ENCODE data around the gene DLST.

DLST gene

DNA sequence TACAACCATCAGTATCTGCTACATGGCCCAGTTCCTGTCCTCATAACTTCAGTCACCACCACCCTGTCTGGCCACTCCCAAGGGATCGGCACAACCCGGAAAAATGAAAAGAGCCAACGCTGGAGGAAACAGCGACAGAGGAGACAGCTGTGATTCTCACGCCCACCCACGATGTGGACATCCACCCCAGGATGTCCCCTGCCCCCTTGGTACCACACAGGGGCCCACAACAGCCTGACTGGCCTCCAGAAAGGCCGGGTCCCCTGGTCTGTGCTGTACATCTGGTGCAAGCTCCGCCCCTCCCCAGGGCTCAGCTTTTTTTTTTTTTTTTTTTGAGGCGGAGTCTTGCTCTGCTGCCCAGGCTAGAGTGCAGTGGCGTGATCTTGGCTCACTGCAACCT is 28.8 kb downstream of the DLST start:
- TF ChIP-seq PPARA (CRISPR knock-in tag; IDR thresholded peaks at IDR 0.05; ENCODE audit: borderline replicate concordance) = no peak
- TF ChIP-seq ZNF70 (CRISPR knock-in tag; IDR thresholded peaks at IDR 0.05) = no peak
- TF ChIP-seq TCF4 (CRISPR knock-in tag; IDR thresholded peaks at IDR 0.05; ENCODE audit: borderline replicate concordance) = no peak
- TF ChIP-seq ZFP30 (CRISPR knock-in tag; IDR thresholded peaks at IDR 0.05) = no peak
- TF ChIP-seq, protein P1, sequence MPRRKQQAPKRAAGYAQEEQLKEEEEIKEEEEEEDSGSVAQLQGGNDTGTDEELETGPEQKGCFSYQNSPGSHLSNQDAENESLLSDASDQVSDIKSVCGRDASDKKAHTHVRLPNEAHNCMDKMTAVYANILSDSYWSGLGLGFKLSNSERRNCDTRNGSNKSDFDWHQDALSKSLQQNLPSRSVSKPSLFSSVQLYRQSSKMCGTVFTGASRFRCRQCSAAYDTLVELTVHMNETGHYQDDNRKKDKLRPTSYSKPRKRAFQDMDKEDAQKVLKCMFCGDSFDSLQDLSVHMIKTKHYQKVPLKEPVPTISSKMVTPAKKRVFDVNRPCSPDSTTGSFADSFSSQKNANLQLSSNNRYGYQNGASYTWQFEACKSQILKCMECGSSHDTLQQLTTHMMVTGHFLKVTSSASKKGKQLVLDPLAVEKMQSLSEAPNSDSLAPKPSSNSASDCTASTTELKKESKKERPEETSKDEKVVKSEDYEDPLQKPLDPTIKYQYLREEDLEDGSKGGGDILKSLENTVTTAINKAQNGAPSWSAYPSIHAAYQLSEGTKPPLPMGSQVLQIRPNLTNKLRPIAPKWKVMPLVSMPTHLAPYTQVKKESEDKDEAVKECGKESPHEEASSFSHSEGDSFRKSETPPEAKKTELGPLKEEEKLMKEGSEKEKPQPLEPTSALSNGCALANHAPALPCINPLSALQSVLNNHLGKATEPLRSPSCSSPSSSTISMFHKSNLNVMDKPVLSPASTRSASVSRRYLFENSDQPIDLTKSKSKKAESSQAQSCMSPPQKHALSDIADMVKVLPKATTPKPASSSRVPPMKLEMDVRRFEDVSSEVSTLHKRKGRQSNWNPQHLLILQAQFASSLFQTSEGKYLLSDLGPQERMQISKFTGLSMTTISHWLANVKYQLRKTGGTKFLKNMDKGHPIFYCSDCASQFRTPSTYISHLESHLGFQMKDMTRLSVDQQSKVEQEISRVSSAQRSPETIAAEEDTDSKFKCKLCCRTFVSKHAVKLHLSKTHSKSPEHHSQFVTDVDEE (CRISPR knock-in tag; IDR thresholded peaks at IDR 0.05) = no peak
- TF ChIP-seq SNAI2 (CRISPR knock-in tag; IDR thresholded peaks at IDR 0.05) = no peak
- TF ChIP-seq GLIS3 (CRISPR knock-in tag; IDR thresholded peaks at IDR 0.05) = no peak
- no peak for TF ChIP-seq ISL1 (CRISPR knock-in tag; IDR thresholded peaks at IDR 0.05)
- TF ChIP-seq, protein P2, sequence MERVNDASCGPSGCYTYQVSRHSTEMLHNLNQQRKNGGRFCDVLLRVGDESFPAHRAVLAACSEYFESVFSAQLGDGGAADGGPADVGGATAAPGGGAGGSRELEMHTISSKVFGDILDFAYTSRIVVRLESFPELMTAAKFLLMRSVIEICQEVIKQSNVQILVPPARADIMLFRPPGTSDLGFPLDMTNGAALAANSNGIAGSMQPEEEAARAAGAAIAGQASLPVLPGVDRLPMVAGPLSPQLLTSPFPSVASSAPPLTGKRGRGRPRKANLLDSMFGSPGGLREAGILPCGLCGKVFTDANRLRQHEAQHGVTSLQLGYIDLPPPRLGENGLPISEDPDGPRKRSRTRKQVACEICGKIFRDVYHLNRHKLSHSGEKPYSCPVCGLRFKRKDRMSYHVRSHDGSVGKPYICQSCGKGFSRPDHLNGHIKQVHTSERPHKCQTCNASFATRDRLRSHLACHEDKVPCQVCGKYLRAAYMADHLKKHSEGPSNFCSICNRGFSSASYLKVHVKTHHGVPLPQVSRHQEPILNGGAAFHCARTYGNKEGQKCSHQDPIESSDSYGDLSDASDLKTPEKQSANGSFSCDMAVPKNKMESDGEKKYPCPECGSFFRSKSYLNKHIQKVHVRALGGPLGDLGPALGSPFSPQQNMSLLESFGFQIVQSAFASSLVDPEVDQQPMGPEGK (CRISPR knock-in tag; IDR thresholded peaks at IDR 0.05; ENCODE audit: borderline replicate concordance) = no peak
- no peak for TF ChIP-seq CSDC2 (CRISPR knock-in tag; IDR thresholded peaks at IDR 0.05)
- no peak for ATAC-seq

DNA sequence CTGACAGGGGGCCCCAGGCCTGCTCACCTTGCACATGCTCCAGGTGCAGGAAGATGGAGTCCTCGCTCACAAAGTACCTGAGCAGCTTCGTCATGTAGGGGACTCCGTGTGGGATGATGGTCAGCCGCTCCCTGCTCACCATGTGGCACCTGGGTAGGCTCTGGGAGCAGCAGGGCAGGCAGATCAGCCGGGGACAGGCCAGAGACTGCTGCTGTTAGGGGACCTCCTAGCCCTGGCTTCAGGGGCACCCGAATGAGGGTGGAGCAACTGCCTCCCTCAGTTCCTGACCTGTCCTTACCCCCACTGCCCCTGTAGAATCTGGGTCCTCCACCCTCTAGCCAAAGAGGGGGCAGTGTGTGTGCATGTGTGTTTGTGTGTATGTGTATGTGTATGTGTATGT is 29.5 kb downstream of the DLST start:
- TF ChIP-seq ARNTL (CRISPR knock-in tag; IDR thresholded peaks at IDR 0.05; ENCODE audit: borderline replicate concordance, low read depth) (no peak), RARB (CRISPR knock-in tag; IDR thresholded peaks at IDR 0.05) (no peak), GLIS3 (CRISPR knock-in tag; IDR thresholded peaks at IDR 0.05) (no peak), ZNF565 (CRISPR knock-in tag; conservative IDR thresholded peaks at IDR 0.05; ENCODE audit: low read depth) (no peak), TOX (CRISPR knock-in tag; IDR thresholded peaks at IDR 0.05; ENCODE audit: borderline replicate concordance) (no peak), ZNF70 (CRISPR knock-in tag; IDR thresholded peaks at IDR 0.05) (no peak), ESRRG (CRISPR knock-in tag; IDR thresholded peaks at IDR 0.05) (no peak), OSR1 (CRISPR knock-in tag; IDR thresholded peaks at IDR 0.05) (no peak), CSDC2 (CRISPR knock-in tag; IDR thresholded peaks at IDR 0.05) (no peak), BACH2 (CRISPR knock-in tag; IDR thresholded peaks at IDR 0.05; ENCODE audit: borderline replicate concordance) (no peak), ZC3H10 (CRISPR knock-in tag; IDR thresholded peaks at IDR 0.05) (no peak), SNAI2 (CRISPR knock-in tag; IDR thresholded peaks at IDR 0.05) (no peak), ZFP3 (CRISPR knock-in tag; IDR thresholded peaks at IDR 0.05) (no peak), ZNF8 (CRISPR knock-in tag; IDR thresholded peaks at IDR 0.05) (no peak)
- TF ChIP-seq, protein P1 (CRISPR knock-in tag; IDR thresholded peaks at IDR 0.05) = no peak
- TF ChIP-seq, protein P2 (CRISPR knock-in tag; IDR thresholded peaks at IDR 0.05; ENCODE audit: borderline replicate concordance) = no peak
- TF ChIP-seq, protein P3, sequence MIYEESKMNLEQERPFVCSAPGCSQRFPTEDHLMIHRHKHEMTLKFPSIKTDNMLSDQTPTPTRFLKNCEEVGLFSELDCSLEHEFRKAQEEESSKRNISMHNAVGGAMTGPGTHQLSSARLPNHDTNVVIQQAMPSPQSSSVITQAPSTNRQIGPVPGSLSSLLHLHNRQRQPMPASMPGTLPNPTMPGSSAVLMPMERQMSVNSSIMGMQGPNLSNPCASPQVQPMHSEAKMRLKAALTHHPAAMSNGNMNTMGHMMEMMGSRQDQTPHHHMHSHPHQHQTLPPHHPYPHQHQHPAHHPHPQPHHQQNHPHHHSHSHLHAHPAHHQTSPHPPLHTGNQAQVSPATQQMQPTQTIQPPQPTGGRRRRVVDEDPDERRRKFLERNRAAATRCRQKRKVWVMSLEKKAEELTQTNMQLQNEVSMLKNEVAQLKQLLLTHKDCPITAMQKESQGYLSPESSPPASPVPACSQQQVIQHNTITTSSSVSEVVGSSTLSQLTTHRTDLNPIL (CRISPR knock-in tag; IDR thresholded peaks at IDR 0.05; ENCODE audit: low read depth) = no peak
- TF ChIP-seq, protein P4, sequence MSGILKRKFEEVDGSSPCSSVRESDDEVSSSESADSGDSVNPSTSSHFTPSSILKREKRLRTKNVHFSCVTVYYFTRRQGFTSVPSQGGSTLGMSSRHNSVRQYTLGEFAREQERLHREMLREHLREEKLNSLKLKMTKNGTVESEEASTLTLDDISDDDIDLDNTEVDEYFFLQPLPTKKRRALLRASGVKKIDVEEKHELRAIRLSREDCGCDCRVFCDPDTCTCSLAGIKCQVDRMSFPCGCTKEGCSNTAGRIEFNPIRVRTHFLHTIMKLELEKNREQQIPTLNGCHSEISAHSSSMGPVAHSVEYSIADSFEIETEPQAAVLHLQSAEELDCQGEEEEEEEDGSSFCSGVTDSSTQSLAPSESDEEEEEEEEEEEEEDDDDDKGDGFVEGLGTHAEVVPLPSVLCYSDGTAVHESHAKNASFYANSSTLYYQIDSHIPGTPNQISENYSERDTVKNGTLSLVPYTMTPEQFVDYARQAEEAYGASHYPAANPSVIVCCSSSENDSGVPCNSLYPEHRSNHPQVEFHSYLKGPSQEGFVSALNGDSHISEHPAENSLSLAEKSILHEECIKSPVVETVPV (CRISPR knock-in tag; IDR thresholded peaks at IDR 0.05) = no peak
- ATAC-seq = no peak

Measured in SK-N-SH treated with all-trans-retinoic acid at 6 μM for 48 hours (cell line).